SK-N-SH treated with all-trans-retinoic acid at 6 μM for 48 hours (cell line): ENCODE data around the gene SIAH2.

Experiments used
- ARNTL ChIP-seq: fragments of 450-650 bp; formaldehyde crosslinking; IDR thresholded peaks from 2 replicates; pipeline ENCODE4 v1.5.0; 2020; ENCODE audit warnings: low read depth, mild to moderate bottlenecking, moderate library complexity, borderline replicate concordance
- ISL1 ChIP-seq: fragments of 250-450 bp; sonication (Bioruptor Pico); IDR thresholded peaks from 2 replicates; pipeline ENCODE4 v2.1.2; 2022; ENCODE audit warnings: mild to moderate bottlenecking, moderate library complexity
- PPARA ChIP-seq: fragments of 250-450 bp; sonication (Bioruptor Pico); IDR thresholded peaks from 2 replicates; pipeline ENCODE4 v1.5.0; 2020; ENCODE audit warnings: mild to moderate bottlenecking, borderline replicate concordance
- ZFP3 ChIP-seq: fragments of 250-450 bp; sonication (Bioruptor Pico); IDR thresholded peaks from 2 replicates; pipeline ENCODE4 v1.5.0; 2020; ENCODE audit warnings: mild to moderate bottlenecking, moderate library complexity
- ZFP30 ChIP-seq: fragments of 450-650 bp; formaldehyde crosslinking; IDR thresholded peaks from 2 replicates; pipeline ENCODE4 v1.5.0; 2022; ENCODE audit warnings: mild to moderate bottlenecking, moderate library complexity
- ZNF8 ChIP-seq: fragments of 450-650 bp; formaldehyde crosslinking; IDR thresholded peaks from 2 replicates; pipeline ENCODE4 v1.5.0; 2020; ENCODE audit warnings: mild to moderate bottlenecking, moderate library complexity
- TF ChIP-seq, protein P1 (sequence below): fragments of 250-450 bp; sonication (Bioruptor Pico); IDR thresholded peaks from 2 replicates; pipeline ENCODE4 v1.8.0; 2020; ENCODE audit warnings: mild to moderate bottlenecking, moderate library complexity, borderline replicate concordance
- TF ChIP-seq, protein P2 (sequence below): fragments of 250-450 bp; sonication (Bioruptor Pico); IDR thresholded peaks from 2 replicates; pipeline ENCODE4 v1.5.1; 2020; ENCODE audit warnings: low read depth, mild to moderate bottlenecking, moderate library complexity

- TF ChIP-seq ZFP30 (CRISPR knock-in tag) (no peak), ARNTL (CRISPR knock-in tag) (no peak), ISL1 (CRISPR knock-in tag) (no peak), ZNF8 (CRISPR knock-in tag) (no peak), ZFP3 (CRISPR knock-in tag) (no peak), PPARA (CRISPR knock-in tag) (no peak)
- TF ChIP-seq, protein P1, sequence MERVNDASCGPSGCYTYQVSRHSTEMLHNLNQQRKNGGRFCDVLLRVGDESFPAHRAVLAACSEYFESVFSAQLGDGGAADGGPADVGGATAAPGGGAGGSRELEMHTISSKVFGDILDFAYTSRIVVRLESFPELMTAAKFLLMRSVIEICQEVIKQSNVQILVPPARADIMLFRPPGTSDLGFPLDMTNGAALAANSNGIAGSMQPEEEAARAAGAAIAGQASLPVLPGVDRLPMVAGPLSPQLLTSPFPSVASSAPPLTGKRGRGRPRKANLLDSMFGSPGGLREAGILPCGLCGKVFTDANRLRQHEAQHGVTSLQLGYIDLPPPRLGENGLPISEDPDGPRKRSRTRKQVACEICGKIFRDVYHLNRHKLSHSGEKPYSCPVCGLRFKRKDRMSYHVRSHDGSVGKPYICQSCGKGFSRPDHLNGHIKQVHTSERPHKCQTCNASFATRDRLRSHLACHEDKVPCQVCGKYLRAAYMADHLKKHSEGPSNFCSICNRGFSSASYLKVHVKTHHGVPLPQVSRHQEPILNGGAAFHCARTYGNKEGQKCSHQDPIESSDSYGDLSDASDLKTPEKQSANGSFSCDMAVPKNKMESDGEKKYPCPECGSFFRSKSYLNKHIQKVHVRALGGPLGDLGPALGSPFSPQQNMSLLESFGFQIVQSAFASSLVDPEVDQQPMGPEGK (CRISPR knock-in tag) = no peak
- TF ChIP-seq, protein P2, sequence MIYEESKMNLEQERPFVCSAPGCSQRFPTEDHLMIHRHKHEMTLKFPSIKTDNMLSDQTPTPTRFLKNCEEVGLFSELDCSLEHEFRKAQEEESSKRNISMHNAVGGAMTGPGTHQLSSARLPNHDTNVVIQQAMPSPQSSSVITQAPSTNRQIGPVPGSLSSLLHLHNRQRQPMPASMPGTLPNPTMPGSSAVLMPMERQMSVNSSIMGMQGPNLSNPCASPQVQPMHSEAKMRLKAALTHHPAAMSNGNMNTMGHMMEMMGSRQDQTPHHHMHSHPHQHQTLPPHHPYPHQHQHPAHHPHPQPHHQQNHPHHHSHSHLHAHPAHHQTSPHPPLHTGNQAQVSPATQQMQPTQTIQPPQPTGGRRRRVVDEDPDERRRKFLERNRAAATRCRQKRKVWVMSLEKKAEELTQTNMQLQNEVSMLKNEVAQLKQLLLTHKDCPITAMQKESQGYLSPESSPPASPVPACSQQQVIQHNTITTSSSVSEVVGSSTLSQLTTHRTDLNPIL = no peak
Observed at GRCh38 chr3:150779402-150779858, 16.5 kb upstream of the SIAH2 start.
